Hindlimb muscle (tissue), 1 donor: ENCODE results near the gene GAB2. TPM values are rescaled to one million over a fixed set of nuclear protein-coding genes. Genes with fewer than 3 reads are reported as not detected.
"Not testable (repeated sequence)": the region's sequence is repeated elsewhere in the genome, so short reads cannot be mapped to it uniquely, and the experiment has no call there.

Experiments used
- DNase-seq: peaks from one replicate; pipeline ENCODE4 v3.0.0-alpha.2; 2013
- polyA plus RNA-seq: library from polyadenylated mRNA; unstranded; fragments of 120-200 nt; gene quantifications from one replicate; pipeline ENCODE4 v1.2.1, GENCODE V29; 2013; ENCODE audit not compliant: insufficient read length

The GAB2 gene
- polyA plus RNA-seq, 1 donor, result 15.1 TPM

DNA sequence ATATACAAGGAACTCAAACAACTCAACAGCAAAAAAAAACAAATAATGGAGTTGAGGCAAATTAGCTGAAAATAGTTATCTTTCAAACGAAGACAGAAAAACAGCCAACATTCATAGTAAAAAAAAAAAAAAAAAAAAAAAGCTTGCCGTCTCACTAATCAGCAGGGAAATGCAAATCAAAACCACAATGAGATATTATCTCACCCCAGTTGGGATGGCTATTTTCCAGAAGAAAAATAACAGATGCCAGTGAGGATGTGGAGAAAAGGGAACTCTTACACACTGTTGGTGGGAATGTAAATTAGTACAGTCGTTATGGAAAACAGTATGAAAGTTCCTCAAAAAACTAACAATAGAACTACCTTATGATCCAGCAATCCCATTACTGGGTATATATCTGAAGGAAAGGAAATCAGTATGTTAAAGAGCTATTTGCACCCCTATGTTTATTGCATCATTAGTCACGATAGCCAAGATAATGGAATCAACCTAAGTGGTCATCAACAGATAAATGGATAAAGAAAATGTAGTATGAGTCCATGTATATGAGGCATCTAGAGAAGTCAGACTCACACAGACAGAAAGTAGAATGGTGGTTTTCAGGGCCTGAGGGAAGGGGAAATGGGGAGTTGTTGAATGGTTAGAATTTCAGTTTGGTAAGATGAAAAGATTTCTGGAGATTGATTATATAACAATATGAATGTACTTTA, 172.9 kb downstream of the GAB2 start:
- DNase-seq, result no peak

DNA sequence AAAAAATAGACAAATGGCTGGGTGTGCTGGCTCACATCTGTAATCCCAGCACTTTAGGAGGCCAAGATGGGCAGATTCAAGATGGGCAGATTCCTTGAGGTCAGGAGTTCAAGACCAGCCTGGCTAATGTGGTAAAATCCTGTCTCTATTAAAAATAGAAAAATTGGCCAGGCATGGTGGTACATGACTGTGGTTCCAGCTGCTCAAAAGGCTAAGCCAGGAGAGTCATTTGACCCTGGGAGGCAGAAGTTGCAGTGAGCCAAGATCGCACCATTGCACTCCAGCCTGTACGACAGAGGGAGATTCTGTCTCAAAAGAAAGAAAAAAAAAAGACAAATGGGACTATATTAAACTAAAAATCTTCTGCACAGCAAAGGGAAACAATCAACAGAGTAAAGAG, 173.5 kb downstream of the GAB2 start:
- DNase-seq, result no peak

DNA sequence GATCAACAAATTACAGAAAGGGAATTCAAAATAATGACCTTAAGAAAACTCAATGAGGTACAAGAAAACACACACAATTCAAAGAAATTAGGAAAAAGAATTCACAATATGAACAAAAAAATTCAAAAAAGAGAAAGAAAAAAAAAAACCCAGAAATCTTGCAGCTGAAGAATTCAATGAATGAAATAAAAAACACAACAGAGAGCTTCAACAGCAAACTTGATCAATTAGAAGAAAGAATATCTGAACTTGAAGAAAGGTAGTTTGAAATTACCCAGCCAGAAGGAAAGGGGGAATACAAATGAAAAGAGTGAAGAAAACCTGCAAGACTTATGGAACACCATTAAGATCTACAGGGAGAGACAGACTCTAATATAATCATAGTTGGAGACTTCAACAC, 176.1 kb downstream of the GAB2 start:
- no peak for DNase-seq

DNA sequence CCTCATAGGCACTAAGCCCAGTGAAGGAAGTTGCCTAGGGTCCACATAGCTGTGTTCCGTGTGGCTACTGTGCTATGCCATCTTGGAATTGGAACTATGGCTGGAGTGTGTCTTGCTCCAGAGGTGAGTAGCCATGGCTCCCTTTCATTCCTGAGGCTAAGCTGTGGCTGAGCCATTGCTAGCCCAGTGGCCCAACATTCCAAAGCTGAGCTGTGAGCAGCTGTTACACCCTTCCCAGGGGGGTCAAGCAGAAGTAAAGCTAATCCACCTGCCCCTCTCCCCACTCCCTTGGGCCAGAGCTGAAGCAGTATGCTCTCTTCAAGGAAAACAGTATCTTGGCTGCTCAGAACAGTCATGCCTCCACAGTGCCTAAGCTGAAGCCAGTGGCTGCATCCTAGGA, 177.8 kb downstream of the GAB2 start:
- no peak for DNase-seq

DNA sequence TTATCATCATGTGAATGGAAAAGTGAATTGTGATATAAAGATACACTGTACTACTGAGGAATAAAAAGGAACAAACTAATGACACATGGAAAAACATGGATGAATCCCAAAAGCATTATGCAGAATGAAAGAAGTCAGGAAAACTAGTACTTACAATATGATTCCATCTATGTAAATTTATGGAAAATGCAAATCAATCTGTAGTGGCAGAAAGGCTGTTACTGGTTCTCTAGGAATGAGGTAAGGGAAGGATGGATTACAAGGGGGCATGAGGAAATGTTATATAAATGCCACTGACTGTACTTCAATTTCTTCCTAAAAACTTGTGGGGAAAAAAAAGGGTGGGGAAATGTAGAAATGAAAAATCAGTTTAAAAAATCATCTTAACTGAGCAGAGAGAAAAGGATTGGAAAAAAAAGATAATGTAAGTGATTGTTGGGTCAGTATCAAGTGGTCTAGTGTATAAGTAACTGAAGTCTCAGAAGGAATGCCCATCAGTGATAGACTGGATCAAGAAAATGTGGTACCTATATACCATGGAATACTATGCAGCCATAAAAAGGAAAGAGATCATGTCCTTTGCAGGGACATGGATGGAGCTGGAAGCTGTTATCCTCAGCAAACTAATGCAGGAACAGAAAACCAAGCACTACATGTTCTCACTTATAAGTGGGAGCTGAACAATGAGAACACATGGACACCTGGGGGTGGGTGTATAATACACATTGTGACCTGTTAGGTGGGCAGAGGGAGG, 180.2 kb downstream of the GAB2 start:
- DNase-seq, result no peak

DNA sequence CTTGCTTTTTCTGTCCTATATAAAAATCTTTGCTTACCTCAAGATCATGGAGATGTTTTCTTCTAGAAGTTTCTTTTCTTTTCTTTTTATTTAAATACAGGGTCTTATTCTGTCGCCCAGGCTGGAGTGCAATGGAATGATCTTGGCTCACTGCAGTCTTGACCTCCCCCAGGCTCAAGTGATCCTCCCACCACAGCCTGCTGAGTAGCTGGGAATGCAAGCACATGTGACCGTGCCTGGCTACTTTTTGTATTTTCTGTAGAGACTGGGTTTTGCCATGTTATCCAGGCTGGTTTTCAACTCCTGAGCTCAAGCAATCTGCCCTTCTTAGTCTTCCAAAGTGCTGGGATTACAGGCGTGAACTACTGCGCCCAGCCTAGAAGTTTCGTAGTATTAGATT, 183.6 kb downstream of the GAB2 start:
- DNase-seq, result no peak

DNA sequence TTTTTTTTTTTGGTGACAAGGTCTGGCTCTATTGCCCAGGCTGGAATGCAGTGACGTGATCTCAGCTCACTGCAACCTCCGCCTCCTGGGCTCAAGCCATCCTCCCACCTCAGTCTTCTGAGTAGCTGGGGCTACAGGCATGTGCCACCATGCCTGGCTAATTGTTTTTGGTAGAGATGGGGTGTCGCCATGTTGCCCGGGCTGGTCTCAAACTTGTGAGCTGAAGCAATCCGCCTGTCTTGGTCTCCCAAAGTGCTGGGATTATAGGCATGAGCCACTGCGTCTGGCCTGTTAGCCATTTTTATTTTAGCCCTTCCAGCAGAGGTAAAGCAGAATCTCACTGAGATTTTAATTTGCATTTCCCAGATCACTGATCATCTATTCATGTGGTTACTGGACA, 184.6 kb downstream of the GAB2 start:
- DNase-seq, result not testable (repeated sequence)

DNA sequence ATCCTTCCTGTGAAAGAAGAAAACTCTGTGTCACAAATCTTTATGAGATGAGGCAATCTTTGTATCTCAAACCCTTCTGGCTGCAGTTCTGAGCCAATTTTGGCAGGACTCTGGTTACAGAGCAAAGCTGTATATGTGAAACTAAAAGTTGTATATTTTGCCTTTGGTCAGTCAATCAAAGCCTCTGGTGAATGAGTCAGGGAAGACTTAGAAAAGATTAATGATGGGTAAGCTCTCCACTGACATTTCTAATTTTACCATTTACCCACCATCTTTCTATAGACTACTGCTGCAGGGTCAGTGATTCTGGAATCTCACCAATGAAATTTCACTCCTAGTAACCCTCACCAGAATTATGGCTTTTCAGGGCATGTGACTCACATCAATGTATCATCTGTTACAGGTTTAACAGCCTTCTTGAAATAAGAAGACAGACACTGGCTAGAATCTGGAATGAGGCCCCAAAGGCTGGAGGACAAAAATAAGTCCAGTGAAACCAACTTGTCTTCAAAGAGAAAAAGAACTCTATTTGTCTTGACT, 185.6 kb downstream of the GAB2 start:
- DNase-seq, result no peak

DNA sequence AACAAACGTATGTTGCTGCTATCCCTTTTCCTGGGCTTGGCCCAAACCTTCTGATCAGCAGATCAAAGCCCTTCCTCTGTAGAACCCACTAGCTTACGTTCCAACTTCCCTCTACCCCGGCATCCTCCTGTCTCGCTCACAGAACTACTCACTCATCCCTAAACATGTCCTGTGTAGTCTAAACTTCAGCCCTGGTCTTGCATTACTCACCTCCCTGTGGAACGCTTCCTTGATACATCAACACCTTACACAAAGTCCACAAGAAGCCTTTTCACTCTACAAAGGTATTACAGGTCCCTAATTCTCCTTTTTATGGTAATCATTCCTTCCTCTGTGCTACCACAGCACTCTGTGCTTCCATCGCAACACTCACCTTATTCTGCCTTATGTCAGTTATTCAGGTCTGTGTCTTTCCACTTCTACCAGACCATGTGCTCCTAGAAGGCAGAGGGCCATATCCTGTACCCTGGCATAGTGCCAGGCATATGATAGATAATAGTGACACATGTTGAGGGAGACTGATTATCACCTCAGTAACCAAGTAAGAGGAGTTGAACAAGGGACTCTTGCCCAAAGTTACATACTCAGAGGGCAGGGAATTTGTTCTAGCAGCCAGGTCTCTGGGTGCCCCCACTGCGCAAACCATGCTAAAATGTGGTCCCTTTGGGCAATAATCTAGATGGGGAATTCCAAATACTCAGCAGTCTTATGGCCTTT, 187.3 kb downstream of the GAB2 start:
- DNase-seq, result no peak

DNA sequence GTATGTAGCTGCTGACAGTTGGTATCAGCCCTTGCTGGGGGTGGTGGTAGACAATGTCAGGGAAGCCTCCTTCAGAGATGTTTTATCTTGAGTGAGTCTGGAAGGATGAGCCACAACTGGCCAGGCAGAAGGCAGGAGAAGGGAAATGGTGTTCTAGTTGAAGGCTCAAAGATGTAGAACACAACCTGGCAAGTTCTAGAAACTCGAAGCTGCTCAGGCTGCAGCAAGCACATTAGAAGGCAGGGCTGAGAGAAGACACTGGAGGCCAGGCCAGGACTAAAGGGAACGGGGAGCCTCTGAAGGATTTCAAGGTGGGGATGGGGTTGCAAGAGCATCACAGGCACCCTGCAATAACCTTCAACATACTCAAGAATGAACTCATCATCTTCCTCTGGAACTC, 188.5 kb downstream of the GAB2 start:
- DNase-seq, result no peak

DNA sequence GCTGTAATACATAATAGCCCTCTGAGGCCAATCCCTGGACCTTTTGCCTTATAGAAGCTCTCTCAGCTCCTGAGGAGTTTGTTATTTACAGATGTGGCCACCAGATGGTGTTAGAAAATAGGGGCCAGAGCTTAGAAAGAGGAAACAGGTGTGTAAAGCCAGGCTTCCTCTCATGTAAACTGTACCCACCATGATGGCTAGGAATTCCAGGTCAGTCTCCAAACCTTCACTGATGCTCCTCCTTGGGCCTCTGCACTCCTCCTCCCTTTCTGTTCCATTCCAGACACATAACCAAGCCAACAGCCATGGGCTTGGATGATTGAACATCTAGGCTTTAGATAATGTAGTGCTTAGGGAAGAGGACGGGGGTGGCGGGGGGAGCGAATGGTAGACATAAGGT, 189.2 kb downstream of the GAB2 start:
- peak; percentile 46 for DNase-seq

DNA sequence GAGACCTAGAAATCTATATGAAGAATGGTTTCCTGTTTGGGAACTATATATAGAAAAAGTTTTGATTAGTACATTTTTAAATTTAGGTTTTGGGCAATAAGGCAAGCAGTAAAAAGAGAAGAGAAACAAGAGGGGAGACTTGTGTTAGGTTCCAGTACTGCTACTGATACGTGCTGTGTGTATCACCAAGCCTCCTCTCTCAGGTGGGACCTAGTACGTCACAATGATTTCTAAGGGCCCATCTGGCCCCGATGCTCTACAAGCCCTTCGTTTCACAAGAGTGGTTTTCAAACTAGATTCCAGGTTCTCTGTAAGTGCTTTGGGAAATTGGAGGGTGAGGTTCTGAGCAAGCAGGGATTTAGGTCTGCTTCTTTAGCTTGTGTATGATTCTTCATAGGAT, 189.7 kb downstream of the GAB2 start:
- no peak for DNase-seq

DNA sequence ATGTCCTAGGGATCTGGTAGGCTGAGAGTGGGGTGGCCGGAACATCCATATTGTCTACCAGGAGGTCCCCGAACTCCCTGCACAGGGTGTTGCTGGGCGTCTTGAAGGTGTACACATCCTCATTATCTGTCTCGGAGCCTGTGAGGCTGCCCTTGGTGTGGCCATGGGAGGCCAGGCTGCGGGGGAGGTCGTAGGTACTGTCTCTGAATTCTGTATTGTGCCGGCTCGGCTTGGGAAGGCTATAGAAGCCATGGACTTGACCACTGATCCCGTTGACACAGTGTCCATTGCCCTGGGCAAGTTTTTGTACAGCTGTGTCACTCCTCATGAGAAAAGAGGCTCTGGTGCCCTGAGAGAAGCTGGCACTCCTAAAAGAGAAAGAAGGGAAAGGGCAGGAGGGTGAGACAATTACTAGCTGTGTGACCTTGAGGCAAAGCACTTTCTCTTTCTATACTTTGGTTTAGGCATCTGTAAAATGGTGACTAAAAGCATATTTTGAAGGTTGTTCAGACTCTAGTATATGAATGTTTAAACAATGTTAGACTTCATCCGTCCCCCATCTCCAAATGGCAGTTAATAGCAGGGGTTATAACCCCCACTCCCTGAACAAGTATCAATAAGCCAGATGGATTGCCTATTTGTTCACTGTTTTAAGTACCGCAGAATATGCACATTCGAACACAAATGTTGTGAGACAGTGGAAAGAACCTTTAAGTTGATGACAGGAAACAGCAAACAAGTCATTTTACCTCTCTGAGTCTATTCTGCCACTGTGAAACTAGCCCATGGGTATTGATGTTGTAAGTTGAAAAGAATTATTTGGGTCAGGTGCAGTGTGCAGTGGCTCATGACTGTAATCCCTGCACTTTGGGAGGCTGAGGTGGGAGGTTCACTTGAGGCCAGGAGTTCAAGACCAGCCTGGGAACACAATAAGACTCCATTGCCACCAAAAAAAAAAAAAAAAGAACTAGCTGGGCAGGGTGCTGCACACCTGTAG, 190.6 kb downstream of the GAB2 start:
- no peak for DNase-seq

DNA sequence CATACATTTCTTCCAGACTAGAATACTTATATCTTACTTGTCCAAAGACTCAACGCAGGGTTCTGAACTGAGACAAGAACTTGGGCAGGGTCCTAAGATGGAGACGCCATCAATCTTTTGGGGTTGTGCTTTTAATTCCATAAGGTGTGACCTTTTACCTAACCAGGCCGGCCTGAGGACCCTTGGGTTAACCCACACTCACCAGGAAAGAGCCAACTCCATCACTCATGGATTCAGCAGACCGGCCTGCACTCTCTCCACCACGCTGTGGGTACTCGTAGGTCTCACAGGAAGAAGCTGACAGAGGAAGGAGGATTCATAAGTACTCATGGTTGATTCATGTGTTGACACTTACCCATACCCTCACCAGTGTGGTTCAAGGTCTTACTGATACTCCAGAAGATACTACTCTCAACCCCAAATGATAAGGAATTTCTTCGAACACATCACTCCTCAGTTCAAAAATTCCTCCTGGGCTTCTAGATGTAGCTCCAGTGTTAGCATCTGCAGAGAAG, 192.7 kb downstream of the GAB2 start:
- DNase-seq, result no peak

DNA sequence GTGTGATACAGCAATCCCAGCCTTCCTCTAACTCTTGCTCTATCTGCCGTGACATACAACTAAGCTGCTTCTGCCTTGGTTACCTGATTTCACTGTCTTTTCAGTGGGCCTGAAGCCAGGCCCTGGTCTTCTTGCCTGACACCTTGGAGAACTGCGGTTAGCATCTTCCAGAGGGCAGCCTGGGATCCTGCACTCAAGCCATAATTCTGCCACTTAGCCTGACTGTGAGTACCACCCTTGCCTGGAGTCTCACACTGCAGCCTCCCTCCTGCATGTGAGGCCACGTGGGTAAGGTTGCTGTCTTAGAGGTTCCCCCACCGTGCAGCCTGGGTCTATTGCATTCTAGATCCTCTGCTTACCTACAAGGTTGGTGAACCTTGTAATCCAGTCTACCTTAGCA, 193.1 kb downstream of the GAB2 start:
- DNase-seq, result no peak

DNA sequence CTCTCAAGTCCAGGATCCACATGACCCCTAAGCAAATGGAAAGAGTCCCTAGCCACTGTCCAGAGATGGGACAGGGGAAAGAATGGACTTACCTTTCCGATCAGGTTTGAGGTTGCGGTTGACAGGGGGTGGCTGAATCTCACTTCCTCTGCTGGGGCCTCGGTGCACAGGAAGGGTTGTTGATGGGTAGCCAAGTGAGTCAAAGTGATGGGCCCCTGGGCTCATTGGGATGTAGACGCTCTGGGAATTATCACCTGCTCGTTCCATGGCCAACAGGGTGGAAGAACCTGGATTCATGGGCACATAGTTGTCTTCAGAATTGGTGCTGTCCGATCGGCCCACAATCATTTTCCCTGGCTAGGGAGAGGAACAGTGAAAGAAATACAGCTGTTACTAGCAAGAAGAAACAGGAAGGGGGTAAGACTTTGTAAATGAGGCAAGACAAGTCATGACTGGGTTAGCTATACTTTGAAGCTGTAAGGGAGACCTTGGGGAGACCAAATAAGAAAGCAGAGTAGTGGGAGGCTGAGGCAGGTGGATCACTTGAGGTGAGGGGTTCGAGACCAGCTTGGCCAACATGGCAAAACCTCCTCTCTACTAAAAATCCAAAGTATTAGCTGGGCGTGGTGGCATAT, 194.2 kb downstream of the GAB2 start:
- no peak for DNase-seq

DNA sequence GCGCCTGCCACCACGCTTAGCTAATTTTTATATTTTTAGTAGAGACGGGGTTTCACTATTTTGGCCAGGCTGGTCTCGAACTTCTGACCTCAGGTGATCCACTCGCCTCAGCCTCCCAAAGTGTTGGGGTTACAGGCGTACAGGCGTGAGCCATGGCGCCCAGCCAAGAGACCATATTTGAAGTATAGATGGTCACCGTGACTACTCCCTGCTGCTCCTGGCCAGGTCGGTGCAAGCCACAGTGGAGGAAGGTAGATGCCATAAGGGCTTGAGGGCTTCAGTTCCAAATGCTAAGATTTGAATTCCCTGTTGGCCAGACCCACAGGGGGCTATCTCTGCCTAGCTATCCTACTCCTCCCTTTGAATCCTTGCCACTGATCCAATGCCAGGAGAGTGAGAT, 194.9 kb downstream of the GAB2 start:
- DNase-seq, result not testable (repeated sequence)

DNA sequence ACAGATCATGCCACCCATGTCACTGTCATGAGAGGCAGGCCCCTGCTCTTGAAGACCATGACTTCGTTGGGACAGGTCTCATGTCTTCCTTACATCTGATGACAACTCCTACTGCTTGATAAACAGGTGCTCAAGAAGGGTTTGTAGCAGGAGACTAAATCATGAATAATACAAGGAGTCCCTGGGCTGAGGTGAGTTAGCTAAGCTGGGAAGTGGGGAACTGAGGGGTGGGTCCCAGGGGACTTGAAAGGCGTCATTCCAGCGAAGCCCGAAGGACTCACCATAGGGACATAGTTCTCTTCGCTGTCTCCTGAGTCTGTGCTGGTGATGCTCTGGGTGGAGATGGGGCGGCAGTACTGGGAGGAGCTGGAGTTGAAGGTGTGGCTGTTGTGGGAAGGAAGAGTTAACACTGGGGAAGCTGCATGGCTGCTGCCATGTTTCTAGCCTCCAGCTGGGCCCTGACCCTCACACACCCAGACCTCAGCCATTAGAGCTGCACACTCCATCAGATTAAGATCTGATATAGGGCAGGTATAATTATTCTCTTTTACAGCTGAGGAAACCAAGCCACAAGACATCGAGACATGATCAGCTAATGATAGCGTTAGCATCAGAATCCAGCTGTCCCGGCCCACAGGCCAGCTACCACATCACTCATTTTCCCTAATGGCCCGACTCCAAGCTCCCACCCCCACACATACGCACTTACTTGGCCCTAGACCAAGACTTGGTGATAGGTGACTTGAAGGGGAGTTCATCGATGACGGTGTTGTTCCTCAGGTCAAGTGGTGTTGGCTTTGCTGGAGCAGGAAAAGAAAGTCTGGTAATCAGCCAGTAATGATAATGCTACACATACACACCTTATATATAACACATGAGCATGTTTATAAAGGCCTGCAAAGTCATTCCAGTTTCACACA, 196.0 kb downstream of the GAB2 start:
- no peak for DNase-seq

DNA sequence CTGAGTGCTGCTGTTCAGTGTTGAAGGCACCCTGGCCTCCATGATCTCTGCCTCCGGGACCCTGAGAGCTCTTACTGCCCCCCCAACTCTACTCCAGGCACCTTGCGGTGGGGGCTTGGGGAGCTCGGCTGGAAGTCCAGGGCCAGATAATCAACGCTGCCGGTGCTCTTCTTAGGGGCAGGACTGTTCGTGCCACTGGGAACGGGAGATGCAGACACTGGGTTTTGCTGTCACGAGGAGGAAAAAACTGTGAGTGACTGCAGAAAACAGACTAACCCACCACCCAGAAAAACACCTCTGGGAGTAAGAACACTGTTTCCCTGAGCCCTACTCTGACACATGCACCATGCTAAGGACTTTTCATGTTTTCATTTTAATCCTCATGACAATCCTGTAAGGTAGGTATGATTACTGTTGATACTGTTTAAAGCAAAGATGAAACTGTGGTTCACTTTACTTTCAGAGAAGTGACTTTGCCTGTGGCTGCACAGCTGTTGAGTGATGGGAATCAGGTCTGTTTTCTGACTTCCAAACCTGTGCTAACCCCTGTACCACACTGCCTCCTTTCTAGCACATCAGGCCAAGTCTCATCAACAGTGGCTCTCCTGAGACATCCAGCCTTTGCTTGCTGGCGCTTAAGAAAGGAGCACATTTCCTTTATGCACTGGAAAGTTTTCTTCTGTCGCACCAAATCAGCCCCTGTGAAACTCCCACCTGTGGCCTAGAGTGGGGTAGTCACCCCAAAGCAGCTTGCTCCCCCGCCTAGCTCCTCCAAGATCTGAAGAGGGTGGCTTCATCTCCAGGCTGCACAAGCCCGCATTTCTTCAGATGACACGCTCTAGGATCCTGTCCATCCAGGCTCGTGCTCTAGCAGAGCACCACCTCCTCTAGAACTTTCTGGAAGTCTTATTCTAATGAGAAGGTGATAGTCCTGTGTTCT, 197.1 kb downstream of the GAB2 start:
- DNase-seq, result no peak
